Measurements from ENCODE around the gene HNRNPU. TPM values are rescaled to one million over a fixed set of nuclear protein-coding genes. Genes with fewer than 3 reads are reported as not detected.

Gene HNRNPU
- total and polyA plus RNA-seq, 2 of the 13 experiments (the other 11 are each of a cell fraction or from before 2014, with no cell fraction given) = 101 to 508 TPM

- TF ChIP-seq ZNF317 (CRISPR knock-in tag; IDR thresholded peaks at IDR 0.05) (peak; percentile 39; the same call in 1 of the 2 replicates), ZNF329 (CRISPR knock-in tag; IDR thresholded peaks at IDR 0.05; ENCODE audit: low read depth) (peak; percentile 70; the same call in 1 of the 2 replicates), ZNF101 (CRISPR knock-in tag; IDR thresholded peaks at IDR 0.05; ENCODE audit: borderline replicate concordance, low read depth) (no peak), GMEB1 (CRISPR knock-in tag; IDR thresholded peaks at IDR 0.05; ENCODE audit: borderline replicate concordance) (peak; percentile 81), ZFYVE20 (CRISPR knock-in tag; IDR thresholded peaks at IDR 0.05; ENCODE audit: borderline replicate concordance, low read depth) (no peak), KDM4B (CRISPR knock-in tag; IDR thresholded peaks at IDR 0.05) (no peak), ZSCAN21 (CRISPR knock-in tag; IDR thresholded peaks at IDR 0.05; ENCODE audit: borderline replicate concordance) (peak; percentile 58; the same call in 1 of the 2 replicates), GLI4 (CRISPR knock-in tag; IDR thresholded peaks at IDR 0.05; ENCODE audit: borderline replicate concordance) (no peak), ZNF703 (CRISPR knock-in tag; IDR thresholded peaks at IDR 0.05; ENCODE audit: borderline replicate concordance) (no peak), YEATS4 (CRISPR knock-in tag; IDR thresholded peaks at IDR 0.05; ENCODE audit: borderline replicate concordance) (peak; percentile 97), IRF2 (CRISPR knock-in tag; IDR thresholded peaks at IDR 0.05) (peak; percentile 25; the same call in 1 of the 2 replicates), ZNF577 (CRISPR knock-in tag; IDR thresholded peaks at IDR 0.05; ENCODE audit: borderline replicate concordance, low read depth) (0 out of 2 replicates have a peak, but pooled peaks have one; percentile 6), SUZ12 (IDR thresholded peaks at IDR 0.05; ENCODE audit: low read depth, low read length) (no peak), ZBTB38 (CRISPR knock-in tag; IDR thresholded peaks at IDR 0.05) (no peak), HIVEP1 (CRISPR knock-in tag; IDR thresholded peaks at IDR 0.05) (peak; percentile 10; the same call in 1 of the 2 replicates), CENPX (CRISPR knock-in tag; IDR thresholded peaks at IDR 0.05) (no peak), MYC (CRISPR knock-in tag; IDR thresholded peaks at IDR 0.05; ENCODE audit: borderline replicate concordance) (peak; percentile 84), MTERF4 (CRISPR knock-in tag; IDR thresholded peaks at IDR 0.05) (no peak), MBD4 (IDR thresholded peaks at IDR 0.05; ENCODE audit: borderline replicate concordance, low read length) (no peak), ATF7 (IDR thresholded peaks at IDR 0.05) (no peak), ATF7 (CRISPR knock-in tag; IDR thresholded peaks at IDR 0.05) (no peak), POGZ (CRISPR knock-in tag; IDR thresholded peaks at IDR 0.05) (peak; percentile 48), SIN3A (IDR thresholded peaks at IDR 0.05; ENCODE audit: borderline replicate concordance, low read depth, low read length) (peak; percentile 34; the same call in 1 of the 2 replicates)
- TF ChIP-seq, protein P1, sequence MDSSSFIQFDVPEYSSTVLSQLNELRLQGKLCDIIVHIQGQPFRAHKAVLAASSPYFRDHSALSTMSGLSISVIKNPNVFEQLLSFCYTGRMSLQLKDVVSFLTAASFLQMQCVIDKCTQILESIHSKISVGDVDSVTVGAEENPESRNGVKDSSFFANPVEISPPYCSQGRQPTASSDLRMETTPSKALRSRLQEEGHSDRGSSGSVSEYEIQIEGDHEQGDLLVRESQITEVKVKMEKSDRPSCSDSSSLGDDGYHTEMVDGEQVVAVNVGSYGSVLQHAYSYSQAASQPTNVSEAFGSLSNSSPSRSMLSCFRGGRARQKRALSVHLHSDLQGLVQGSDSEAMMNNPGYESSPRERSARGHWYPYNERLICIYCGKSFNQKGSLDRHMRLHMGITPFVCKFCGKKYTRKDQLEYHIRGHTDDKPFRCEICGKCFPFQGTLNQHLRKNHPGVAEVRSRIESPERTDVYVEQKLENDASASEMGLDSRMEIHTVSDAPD (CRISPR knock-in tag; IDR thresholded peaks at IDR 0.05) = no peak
- TF ChIP-seq, protein P2, sequence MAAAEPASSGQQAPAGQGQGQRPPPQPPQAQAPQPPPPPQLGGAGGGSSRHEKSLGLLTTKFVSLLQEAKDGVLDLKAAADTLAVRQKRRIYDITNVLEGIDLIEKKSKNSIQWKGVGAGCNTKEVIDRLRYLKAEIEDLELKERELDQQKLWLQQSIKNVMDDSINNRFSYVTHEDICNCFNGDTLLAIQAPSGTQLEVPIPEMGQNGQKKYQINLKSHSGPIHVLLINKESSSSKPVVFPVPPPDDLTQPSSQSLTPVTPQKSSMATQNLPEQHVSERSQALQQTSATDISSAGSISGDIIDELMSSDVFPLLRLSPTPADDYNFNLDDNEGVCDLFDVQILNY (CRISPR knock-in tag; conservative IDR thresholded peaks at IDR 0.05) = peak; percentile 75; the same call in 1 of the 2 replicates
These were observed 28.8 kb downstream of the HNRNPU start, which contains the start of gene COX20 (continued) for GRCh38 chr1:244835276-244836134.

All from HepG2 (cell line).